IPS-20b (cell line): ENCODE measurements around the gene ARID1B.
"Not testable (repeated sequence)": the region's sequence is repeated elsewhere in the genome, so short reads cannot be mapped to it uniquely, and the experiment has no call there.

Experiments
- H3K27ac ChIP-seq: one replicate; pipeline ENCODE4 v1.5.1; 2013; ENCODE audit warnings: low read length
- H3K27me3 ChIP-seq: 2 replicates; pipeline ENCODE4 v1.6.1; 2013; ENCODE audit warnings: mild to moderate bottlenecking, low read length, inconsistent platforms; ENCODE audit not compliant: insufficient read depth
- H3K36me3 ChIP-seq: 2 replicates; pipeline ENCODE4 v1.6.1; 2013; ENCODE audit warnings: low read depth, mild to moderate bottlenecking, inconsistent platforms, low read length, moderate library complexity; ENCODE audit not compliant: insufficient read depth
- H3K4me1 ChIP-seq: 2 replicates; pipeline ENCODE4 v1.6.1; 2013; ENCODE audit warnings: mild to moderate bottlenecking, control low read depth, inconsistent platforms, low read length, moderate library complexity; ENCODE audit not compliant: insufficient read depth
- H3K4me3 ChIP-seq: 2 replicates; pipeline ENCODE4 v1.5.1; 2013; ENCODE audit warnings: mild to moderate bottlenecking, low read length, inconsistent platforms
- H3K9ac ChIP-seq: 2 replicates; pipeline ENCODE4 v1.6.1; 2013; ENCODE audit warnings: low read depth, mild to moderate bottlenecking, inconsistent platforms, low read length, moderate library complexity
- H3K9me3 ChIP-seq: 2 replicates; pipeline ENCODE4 v1.6.1; 2013; ENCODE audit warnings: mild to moderate bottlenecking, low read depth, low read length, inconsistent platforms; ENCODE audit not compliant: insufficient read depth

Gene ARID1B

DNA sequence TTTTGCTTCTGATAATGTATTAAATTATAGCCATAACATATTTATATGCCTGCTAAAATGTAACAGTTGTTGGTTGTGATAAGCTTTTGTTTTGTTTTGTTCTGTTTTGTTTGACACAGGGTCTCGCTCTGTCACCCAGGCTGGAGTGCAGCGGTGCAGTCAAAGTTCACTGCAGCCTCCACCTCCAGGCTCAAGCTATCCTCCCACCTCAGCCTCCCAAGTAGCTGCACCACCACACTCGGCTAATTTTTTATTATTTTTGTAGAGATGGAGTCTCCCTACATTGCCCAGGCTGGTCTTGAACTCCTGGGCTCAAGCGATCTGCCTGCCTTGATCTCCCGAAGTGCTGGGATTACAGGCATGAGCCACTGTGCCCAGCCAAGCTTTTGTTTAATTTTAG is 157.8 kb downstream of the ARID1B start:
- no peaks in the 10 kb centered on the region for H3K27me3 ChIP-seq
- no peak overlapping the region for H3K9ac ChIP-seq
- no peak overlapping the region for H3K27ac ChIP-seq
- H3K4me1 ChIP-seq: peaks cover 30% of the 10 kb centered on the region
- H3K9me3 ChIP-seq: no peaks in the 10 kb centered on the region
- no peak overlapping the region for H3K4me3 ChIP-seq
- no peaks in the 10 kb centered on the region for H3K36me3 ChIP-seq

DNA sequence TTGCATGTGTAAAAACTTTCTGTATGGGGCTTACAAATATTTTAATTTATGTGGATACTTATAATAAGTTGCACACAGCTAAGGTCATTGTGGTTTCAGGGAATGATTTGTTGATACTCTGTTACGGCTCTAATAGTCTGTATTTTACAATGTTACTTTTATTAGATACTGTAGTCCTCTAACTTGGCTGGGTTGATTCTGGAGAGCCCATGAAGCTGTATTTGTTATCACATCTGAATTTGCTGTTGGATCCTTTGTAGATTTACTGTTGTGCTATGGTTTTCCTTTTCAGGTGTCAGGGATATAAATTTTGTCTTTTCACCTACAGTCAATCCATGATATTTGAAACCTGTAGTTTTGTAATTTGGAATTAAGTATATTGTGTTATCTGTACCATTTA is 161.0 kb downstream of the ARID1B start:
- Histone ChIP-seq H3K4me3 (no peak overlapping the region), H3K9me3 (no peaks in the 10 kb centered on the region), H3K4me1 (peaks cover 26% of the 10 kb centered on the region), H3K27ac (no peak overlapping the region), H3K9ac (no peak overlapping the region), H3K36me3 (no peaks in the 10 kb centered on the region), H3K27me3 (no peaks in the 10 kb centered on the region)

DNA sequence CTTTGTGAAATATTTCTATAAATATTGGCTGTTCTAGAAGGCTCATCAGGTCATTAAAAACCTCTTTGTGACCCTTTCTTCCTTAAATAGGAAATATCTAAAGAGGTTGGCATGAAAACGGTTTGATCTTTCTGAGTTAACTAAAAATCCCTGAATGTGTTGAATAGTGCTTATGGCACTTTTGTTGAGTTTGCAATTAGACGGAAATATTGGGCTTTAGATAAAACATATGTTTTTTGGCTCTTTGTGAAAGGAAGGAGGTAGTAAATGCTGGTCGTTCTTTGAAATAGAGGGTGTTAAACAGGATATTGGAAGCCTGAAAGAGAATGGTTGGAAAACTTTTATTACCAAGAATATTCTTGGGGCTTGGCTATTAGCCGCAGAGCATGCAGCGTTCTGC is 163.0 kb downstream of the ARID1B start:
- Histone ChIP-seq H3K36me3 (no peaks in the 10 kb centered on the region), H3K9ac (no peak overlapping the region; the same call in 1 of the 2 replicates), H3K27ac (no peak overlapping the region), H3K27me3 (no peaks in the 10 kb centered on the region), H3K4me3 (no peak overlapping the region), H3K9me3 (no peaks in the 10 kb centered on the region), H3K4me1 (peaks cover 32% of the 10 kb centered on the region)

DNA sequence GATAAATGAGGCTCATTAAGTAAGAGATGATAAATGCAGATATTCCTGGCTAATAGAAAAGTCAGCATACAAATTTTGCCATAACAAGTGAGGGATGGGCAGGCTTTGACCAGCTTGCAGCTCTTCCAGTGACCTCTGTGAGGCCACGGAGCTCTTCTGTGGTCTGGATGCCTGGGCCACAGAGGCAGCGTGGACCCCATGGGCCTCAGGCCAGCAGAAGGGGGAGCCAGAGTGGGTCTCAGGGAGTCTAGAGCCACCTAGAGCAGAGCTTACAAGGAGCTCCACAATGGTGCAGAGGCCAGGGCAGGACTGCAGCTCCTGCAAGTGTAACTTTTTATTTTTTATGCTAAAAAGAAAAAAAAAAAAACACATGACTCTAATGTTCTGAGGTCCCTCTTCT is 165.1 kb downstream of the ARID1B start:
- Histone ChIP-seq H3K36me3 (no peaks in the 10 kb centered on the region), H3K4me1 (peaks cover 34% of the 10 kb centered on the region), H3K27ac (no peak overlapping the region), H3K9ac (no peak overlapping the region), H3K9me3 (no peaks in the 10 kb centered on the region), H3K4me3 (no peak overlapping the region), H3K27me3 (no peaks in the 10 kb centered on the region)

DNA sequence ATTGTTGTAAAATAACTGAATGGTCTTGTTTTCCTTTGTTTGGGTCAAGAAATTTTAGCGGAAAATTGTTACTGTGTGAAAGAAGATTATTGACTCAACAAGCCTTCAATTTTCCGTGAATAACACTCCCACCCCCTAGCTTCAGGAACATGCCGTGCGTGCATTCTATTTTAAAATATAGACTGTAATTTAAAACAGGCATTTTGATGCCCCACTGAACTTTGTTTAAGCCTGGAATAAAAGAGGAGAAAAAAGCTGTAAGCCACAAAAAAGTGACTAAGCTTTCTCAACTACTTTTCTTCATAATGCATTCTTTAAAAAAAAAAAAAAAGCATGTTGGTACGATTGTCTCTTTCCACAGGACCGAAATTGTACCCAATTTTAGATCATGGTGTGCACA is 166.0 kb downstream of the ARID1B start:
- Histone ChIP-seq H3K9ac (peak overlapping the region; percentile 37; the same call in 1 of the 2 replicates), H3K9me3 (no peaks in the 10 kb centered on the region), H3K27me3 (no peaks in the 10 kb centered on the region), H3K4me1 (peaks cover 34% of the 10 kb centered on the region), H3K36me3 (no peaks in the 10 kb centered on the region), H3K4me3 (no peak overlapping the region), H3K27ac (no peak overlapping the region)

DNA sequence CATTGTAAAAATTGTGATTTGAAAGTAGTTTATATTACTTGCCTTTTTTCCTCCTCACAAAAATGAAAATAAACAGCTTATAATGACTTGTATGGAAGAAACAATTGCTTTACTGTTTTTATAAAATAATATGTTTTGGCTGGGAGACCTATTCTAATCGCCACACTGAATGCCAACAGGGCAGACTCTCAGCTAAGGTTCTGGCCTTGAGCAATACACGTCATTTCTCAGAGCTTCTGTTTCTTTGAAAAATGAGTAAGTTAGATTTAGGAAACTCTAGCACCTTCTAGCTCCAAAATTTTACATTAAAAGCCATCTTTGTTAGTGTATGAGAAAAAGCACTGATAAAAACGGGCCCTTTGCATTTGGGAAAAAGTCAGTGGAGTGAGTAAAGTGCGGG is 166.6 kb downstream of the ARID1B start:
- Histone ChIP-seq H3K27me3 (no peaks in the 10 kb centered on the region), H3K4me1 (peaks cover 34% of the 10 kb centered on the region), H3K9ac (peak overlapping the region; percentile 37; the same call in 1 of the 2 replicates), H3K4me3 (peak overlapping the region; percentile 48), H3K36me3 (no peaks in the 10 kb centered on the region), H3K9me3 (no peaks in the 10 kb centered on the region), H3K27ac (peak overlapping the region; percentile 13)

DNA sequence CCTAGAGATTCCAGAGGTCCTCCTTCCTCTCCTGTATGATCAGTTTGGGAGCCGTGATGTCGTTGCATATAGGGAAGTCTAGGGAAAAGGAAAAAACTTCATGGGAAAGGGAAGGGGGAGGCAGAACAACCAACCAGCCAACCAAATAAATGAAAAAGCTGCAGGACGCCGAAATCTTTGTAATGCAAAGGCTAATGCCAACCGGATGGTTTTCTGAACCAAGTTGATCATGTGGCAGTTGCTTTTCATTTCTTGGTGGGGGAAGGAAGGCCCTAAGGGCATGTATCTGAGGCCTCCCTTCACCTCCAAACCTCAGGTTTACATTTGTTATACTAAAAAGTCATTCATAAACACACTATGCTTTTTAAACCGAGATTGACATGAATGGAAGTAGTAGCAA is 167.2 kb downstream of the ARID1B start:
- H3K36me3 ChIP-seq: no peaks in the 10 kb centered on the region
- no peaks in the 10 kb centered on the region for H3K9me3 ChIP-seq
- peaks cover 39% of the 10 kb centered on the region for H3K4me1 ChIP-seq
- H3K27ac ChIP-seq: peak overlapping the region; percentile 13
- H3K4me3 ChIP-seq: peak overlapping the region; percentile 48
- no peaks in the 10 kb centered on the region for H3K27me3 ChIP-seq
- peak overlapping the region; percentile 37; the same call in 1 of the 2 replicates for H3K9ac ChIP-seq

DNA sequence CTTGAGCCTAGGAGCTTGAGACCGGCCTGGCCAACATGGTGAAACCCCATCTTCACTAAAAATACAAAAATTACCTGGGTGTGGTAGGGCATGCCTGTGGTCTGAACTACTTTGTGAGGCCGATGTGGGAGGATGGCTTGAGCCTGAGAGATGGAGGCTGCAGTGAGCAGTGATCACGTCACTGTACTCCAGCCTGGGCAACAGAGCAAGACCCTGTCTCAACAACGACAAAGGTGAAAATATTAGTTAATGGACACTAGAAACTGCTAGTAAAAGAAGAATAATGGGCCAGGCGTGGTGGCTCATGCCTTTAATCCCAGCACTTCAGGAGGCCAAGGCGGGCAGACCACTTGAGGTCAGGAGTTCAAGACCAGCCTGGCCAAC is 168.6 kb downstream of the ARID1B start:
- H3K27ac ChIP-seq, H3K36me3 ChIP-seq, H3K27me3 ChIP-seq, H3K4me3 ChIP-seq, H3K9ac ChIP-seq, H3K9me3 ChIP-seq: not testable (repeated sequence)
- H3K4me1 ChIP-seq: peaks cover 39% of the 10 kb centered on the region

DNA sequence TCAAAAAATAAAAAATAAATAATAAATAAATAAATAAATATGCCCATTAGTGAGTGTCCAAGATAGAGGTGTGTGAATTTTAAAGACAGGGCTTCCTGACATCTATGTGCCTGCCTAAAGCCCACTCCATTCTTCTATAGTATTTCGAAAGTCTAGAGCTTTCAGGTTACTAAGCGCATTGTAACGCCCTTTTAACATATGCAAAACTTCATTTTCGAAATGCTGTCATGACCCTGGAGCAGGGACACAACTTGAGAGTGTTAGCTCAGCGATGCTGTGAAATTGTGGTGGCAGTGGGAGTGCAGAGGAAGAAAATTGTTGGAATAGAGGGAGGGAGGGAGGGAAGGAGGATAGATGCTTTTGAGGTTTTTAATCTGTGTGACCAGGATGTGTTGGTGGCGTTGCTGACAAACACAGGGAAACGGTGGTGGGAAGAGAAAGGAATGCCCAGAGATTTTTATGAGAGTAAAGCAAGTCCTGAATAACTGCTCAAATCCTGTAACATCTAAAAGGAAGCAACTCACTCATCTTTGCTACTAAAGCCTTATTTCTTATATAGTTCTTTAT is 169.3 kb downstream of the ARID1B start:
- Histone ChIP-seq H3K9ac (no peak overlapping the region), H3K9me3 (no peaks in the 10 kb centered on the region), H3K4me3 (no peak overlapping the region), H3K4me1 (peaks cover 39% of the 10 kb centered on the region), H3K36me3 (no peaks in the 10 kb centered on the region), H3K27me3 (no peaks in the 10 kb centered on the region), H3K27ac (no peak overlapping the region)

DNA sequence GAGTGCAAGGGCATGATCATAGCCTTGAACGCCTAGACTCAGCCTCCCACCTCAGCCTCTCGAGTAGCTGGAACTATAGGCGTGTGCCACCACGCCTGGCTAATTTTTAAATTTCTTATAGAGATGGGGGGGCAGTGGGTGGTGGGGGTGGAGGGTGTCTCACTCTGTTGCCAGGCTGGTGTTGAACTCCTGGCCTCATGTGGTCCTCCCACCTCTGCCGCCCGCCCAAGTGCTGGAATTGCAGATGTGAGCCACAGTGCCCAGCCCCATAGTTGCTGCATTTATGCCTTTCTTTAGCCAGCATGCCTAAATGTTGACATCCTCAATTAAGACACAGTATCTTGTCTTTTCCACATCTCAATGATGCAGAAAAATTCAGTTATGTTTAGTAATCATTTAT is 171.1 kb downstream of the ARID1B start:
- H3K9me3 ChIP-seq: no peaks in the 10 kb centered on the region
- no peaks in the 10 kb centered on the region for H3K27me3 ChIP-seq
- H3K27ac ChIP-seq: no peak overlapping the region
- H3K36me3 ChIP-seq: no peaks in the 10 kb centered on the region
- no peak overlapping the region for H3K4me3 ChIP-seq
- H3K9ac ChIP-seq: no peak overlapping the region
- H3K4me1 ChIP-seq: peaks cover 45% of the 10 kb centered on the region

DNA sequence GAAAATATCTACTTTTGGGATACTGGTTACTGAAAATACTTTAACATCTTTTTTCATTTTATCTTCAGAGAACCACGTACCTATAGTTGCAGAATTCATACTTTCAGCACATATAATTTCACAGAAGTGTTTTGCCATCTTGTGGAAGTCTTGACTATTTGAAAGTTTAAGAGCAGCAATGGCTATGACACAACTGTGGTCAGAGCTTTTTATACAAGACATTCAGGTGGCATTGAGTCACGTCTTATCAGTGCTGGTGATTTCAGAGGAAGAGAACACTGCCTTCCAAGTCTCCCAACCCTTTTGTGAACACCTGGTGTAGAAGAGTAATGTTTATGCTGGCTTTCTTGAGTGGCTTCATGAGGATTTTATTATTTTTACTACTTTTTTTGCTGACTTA is 171.6 kb downstream of the ARID1B start:
- peaks cover 45% of the 10 kb centered on the region for H3K4me1 ChIP-seq

DNA sequence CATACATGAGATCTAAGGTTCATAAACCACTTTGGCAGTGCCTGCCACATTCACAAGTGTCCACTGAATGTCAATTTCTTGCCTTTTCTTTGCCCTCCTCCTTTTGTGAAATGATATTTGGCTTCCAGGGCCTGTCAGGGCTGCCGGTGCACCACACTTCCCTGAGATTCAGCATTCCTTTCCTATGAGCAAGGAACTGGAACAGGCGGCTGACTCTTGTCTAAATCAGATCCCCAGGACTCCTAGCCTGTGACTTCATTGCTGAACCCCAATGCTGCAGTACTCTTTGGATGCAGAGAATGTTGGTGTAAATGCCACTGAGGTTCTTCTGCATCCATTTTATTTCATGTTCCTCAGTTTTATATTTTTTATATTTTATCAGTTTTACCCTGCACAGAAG is 172.2 kb downstream of the ARID1B start:
- H3K27ac ChIP-seq: no peak overlapping the region
- no peaks in the 10 kb centered on the region for H3K27me3 ChIP-seq
- H3K36me3 ChIP-seq: no peaks in the 10 kb centered on the region
- H3K4me1 ChIP-seq: peaks cover 42% of the 10 kb centered on the region
- H3K9me3 ChIP-seq: no peaks in the 10 kb centered on the region
- no peak overlapping the region for H3K9ac ChIP-seq
- H3K4me3 ChIP-seq: no peak overlapping the region

More for the DNA sequence above, 171.6 kb downstream of the ARID1B start:
- Histone ChIP-seq H3K4me3 (no peak overlapping the region), H3K9me3 (no peaks in the 10 kb centered on the region), H3K27ac (no peak overlapping the region), H3K27me3 (no peaks in the 10 kb centered on the region), H3K9ac (no peak overlapping the region), H3K36me3 (no peaks in the 10 kb centered on the region)
